Stimulated activated naive CD4-positive, alpha-beta T cell (primary cell): Measurements from ENCODE around the gene ABCB1.
"Not testable (repeated sequence)": the region's sequence is repeated elsewhere in the genome, so short reads cannot be mapped to it uniquely, and the experiment has no call there.

Experiments used
- DNase-seq, 6 experiments: peaks; one replicate each; lab custom pipeline; 2025; lab: John Stamatoyannopoulos, UW

The ABCB1 gene

GRCh38 chr7:87473192-87473591 is 127.5 kb downstream of the ABCB1 start:
- no peak for DNase-seq

DNA sequence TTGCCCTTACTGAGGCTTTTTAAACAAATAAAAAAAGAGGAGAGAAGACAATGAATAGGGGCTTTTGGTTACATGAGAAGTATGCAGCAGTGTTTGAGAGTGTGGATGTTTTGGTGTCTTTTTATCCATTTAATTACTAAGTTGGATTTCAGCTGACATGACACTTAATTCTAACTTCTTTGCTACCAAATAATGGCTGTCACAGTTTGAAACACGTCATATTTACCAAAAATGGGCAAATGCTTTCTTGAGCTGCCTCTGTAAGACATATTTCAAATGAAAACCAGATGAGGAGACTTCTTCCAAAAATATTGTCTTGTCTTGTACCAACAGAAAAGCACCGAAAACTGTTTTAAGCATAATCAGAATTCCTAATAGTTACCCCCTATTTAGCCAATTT is 129.2 kb downstream of the ABCB1 start:
- DNase-seq, result no peak

- not testable (repeated sequence) for DNase-seq
Measured at GRCh38 chr7:87469204-87469603, 131.5 kb downstream of the ABCB1 start.

- not testable (repeated sequence) for DNase-seq
Measured at GRCh38 chr7:87465534-87465880, 135.2 kb downstream of the ABCB1 start.

DNA sequence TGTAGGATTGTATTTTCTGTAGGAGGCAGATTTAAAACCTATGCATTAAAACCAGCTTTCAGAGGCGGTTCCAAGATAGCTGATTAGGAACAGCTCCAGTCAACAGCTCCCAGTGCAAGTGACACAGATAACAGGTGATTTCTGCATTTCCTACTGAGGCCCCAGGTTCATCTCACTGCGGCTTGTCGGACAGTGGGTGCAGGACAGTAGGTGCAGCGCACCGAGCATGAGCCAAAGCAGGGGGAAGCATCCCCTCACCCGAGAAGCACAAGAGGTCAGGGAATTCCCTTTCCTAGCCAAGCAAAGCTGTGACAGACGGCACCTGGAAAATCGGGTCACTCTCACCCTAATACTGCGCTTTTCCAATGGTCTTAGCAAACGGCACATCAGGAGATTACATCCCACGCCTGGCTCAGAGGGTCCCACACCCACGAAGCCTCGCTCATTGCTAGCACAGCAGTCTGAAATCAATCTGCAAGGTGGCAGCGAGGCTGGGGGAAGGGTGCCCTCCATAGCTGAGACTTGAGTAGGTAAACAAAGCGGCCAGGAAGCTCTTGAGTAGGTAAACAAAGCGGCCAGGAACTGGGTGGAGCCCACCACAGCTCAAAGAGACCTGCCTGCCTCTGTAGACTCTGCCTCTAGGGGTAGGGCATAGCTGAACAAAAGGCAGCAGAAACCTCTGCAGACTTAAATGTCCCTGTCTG is 135.7 kb downstream of the ABCB1 start:
- DNase-seq, result not testable (repeated sequence)

- DNase-seq, result no peak
Measured at GRCh38 chr7:87463982-87464381, 136.7 kb downstream of the ABCB1 start.

- DNase-seq, result not testable (repeated sequence)
Measured at GRCh38 chr7:87460444-87460843, 140.2 kb downstream of the ABCB1 start.

GRCh38 chr7:87459941-87460340 is 140.7 kb downstream of the ABCB1 start:
- no peak for DNase-seq

GRCh38 chr7:87458148-87458547 is 142.5 kb downstream of the ABCB1 start:
- no peak for DNase-seq

DNA sequence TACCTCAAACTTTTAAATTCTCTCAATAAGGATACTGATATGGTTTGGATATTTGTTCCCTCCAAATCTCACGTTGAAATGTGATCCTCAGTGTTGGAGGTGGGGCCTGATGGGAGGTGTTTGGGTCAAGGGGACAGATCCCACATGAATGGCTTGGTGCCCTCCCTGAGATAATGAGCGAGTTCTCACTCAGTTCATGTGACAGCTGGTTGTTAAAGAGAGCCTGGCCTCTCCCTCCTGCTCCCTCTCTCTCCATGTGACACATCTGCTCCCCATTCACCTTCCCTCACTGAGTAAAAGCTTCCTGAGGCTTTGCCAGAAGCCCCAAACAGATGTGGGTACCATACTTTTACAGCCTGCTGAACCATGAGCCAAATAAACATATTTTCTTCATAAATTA is 144.4 kb downstream of the ABCB1 start:
- no peak for DNase-seq
